ENCODE results near the gene NSRP1. TPM values are rescaled to one million over a fixed set of nuclear protein-coding genes. Genes with fewer than 3 reads are reported as not detected.

The NSRP1 gene
- total and polyA plus RNA-seq, 2 of the 4 experiments (the other 2 are of a cell fraction): 3.4 to 14.2 TPM

DNA sequence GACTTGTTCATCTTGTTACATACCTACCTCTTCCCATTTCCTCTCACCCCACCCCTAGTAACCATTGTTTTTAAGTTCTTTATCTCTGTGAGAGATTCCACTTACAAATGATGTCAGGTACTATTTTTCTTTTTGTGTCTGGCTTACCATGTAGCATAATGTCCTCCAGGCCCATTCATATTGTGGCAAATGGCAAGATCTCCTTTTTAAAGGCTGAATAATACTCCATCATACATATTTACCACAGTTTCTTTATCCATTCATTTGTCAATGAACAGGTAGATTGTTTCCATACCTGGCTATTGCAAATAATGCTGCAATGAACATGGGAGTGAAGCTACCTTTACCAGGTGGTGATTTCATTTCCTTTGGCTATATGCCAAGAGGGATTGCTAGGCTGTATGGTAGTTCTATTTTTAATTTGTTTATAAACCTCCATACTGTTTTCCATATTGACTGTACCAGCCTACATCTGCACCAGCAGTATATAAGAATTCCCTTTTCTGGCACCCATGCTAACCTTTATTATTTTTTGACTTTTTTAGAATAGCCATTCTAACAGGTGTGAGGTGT is 53.9 kb downstream of the NSRP1 start:
- in situ Hi-C loops (cut with MboI; ENCODE audit: low sequenced_read_pairs): no loop called here
- TF ChIP-seq RCOR1 (IDR thresholded peaks at IDR 0.05; ENCODE audit: insufficient replicate concordance, low read length) (no peak), FOS (IDR thresholded peaks at IDR 0.05; ENCODE audit: low read depth, low read length) (no peak)
- TF ChIP-seq, protein P1, sequence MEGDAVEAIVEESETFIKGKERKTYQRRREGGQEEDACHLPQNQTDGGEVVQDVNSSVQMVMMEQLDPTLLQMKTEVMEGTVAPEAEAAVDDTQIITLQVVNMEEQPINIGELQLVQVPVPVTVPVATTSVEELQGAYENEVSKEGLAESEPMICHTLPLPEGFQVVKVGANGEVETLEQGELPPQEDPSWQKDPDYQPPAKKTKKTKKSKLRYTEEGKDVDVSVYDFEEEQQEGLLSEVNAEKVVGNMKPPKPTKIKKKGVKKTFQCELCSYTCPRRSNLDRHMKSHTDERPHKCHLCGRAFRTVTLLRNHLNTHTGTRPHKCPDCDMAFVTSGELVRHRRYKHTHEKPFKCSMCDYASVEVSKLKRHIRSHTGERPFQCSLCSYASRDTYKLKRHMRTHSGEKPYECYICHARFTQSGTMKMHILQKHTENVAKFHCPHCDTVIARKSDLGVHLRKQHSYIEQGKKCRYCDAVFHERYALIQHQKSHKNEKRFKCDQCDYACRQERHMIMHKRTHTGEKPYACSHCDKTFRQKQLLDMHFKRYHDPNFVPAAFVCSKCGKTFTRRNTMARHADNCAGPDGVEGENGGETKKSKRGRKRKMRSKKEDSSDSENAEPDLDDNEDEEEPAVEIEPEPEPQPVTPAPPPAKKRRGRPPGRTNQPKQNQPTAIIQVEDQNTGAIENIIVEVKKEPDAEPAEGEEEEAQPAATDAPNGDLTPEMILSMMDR (conservative IDR thresholded peaks at IDR 0.05; ENCODE audit: low read depth, low read length): no peak
- no peak for DNase-seq
- Histone ChIP-seq H3K27me3 (ENCODE audit: control insufficient read depth, insufficient read depth, low read length) (no peaks in the 10 kb centered on the region), H2AK5ac (ENCODE audit: low read depth, low read length) (no peak overlapping the region), H4K5ac (ENCODE audit: low read depth, low read length) (no peak overlapping the region), H2BK20ac (ENCODE audit: low read depth, low read length) (no peak overlapping the region), H3K9me3 (ENCODE audit: control insufficient read depth, insufficient read depth, low read length) (no peaks in the 10 kb centered on the region), H3K36me3 (ENCODE audit: control insufficient read depth, insufficient read depth, low read length) (peaks cover 6% of the 10 kb centered on the region), H4K20me1 (ENCODE audit: insufficient read depth, low read length) (peaks cover 6% of the 10 kb centered on the region; the same call in 1 of the 2 replicates), H4K8ac (ENCODE audit: low read depth in 2 of 2, low read length in 2 of 2) (no peak overlapping the region), H4K91ac (ENCODE audit: insufficient read depth, low read depth, low read length) (no peak overlapping the region), H3K18ac (ENCODE audit: low read depth, low read length) (no peak overlapping the region), H3K4me3 (ENCODE audit: insufficient read depth, low read depth, low read length) (no peak overlapping the region), H3K9me1 (ENCODE audit: insufficient read depth, low read length) (no peaks in the 10 kb centered on the region), H3K23ac (ENCODE audit: low read depth, low read length) (no peak overlapping the region), H3K79me1 (ENCODE audit: low read depth in 1 of 2, low read length in 2 of 2) (peaks cover 11 to 37% of the 10 kb centered on the region in 2 experiments), H2AK9ac (replicated peaks; ENCODE audit: low read depth, low read length, poor library complexity) (no peak overlapping the region), H3K4me1 (ENCODE audit: control insufficient read depth, insufficient read depth, low read length) (no peaks in the 10 kb centered on the region; the same call in 1 of the 2 replicates), H3K56ac (ENCODE audit: extremely low read depth, insufficient read depth, low read length) (no peak overlapping the region), H2BK120ac (ENCODE audit: low read depth, low read length) (no peak overlapping the region), H3K9ac (ENCODE audit: low read depth, low read length) (no peak overlapping the region), H3K4ac (ENCODE audit: low read depth, low read length) (no peak overlapping the region), H2BK15ac (ENCODE audit: low read depth, low read length) (no peak overlapping the region), H2BK5ac (ENCODE audit: low read depth, low read length, poor library complexity, severe bottlenecking) (no peak overlapping the region), H3K4me2 (ENCODE audit: low read depth, low read length) (no peak overlapping the region), H3K27ac (ENCODE audit: insufficient read depth, low read length) (no peak overlapping the region), H3K14ac (replicated peaks; ENCODE audit: low read depth, low read length) (no peak overlapping the region), H2AFZ (replicated peaks; ENCODE audit: low read length, poor library complexity) (no peak overlapping the region)
- ATAC-seq (ENCODE audit: low read depth): no peak
- dilution Hi-C loops (cut with HindIII; ENCODE audit: low sequenced_read_pairs, unreplicated experiment): no loop called here
- intact Hi-C loops (cut with micrococcal nuclease): no loop called here
- CTCF ChIA-PET: no interaction called here
- POLR2A ChIA-PET (ENCODE audit: unreplicated experiment): no interaction called here
- BruUV-seq (replicated peaks): no TSS peak

All from IMR-90 (cell line).